Natural killer cell (primary cell): ENCODE results near the gene SPOCD1. TPM values are rescaled to one million over a fixed set of nuclear protein-coding genes. Genes with fewer than 3 reads are reported as not detected.

Experiments
- ATAC-seq, 3 donors: fragments of 150-1000 bp in 2 of 3; fragments of 200-7000 bp in 1 of 3; cut with Tn5 transposase; 1 replicate in 1 of 3; 2 replicates in 2 of 3; pipeline ENCODE4 v1.10.0; 2021; ENCODE audit warnings: mild to moderate bottlenecking in 2 of 3, moderate library complexity in 2 of 3
- DNase-seq, 2 donors: peaks; one replicate each; pipeline versions ENCODE4 v3.0.0 to v3.0.0-alpha.2; 2013 to 2021; ENCODE audit warnings: mixed read lengths in 1 of 2
- H3K27ac ChIP-seq: one replicate; pipeline ENCODE4 v1.5.1; 2013; ENCODE audit warnings: mild to moderate bottlenecking, low read length
- H3K27me3 ChIP-seq: one replicate; pipeline ENCODE4 v1.6.1; 2013; ENCODE audit warnings: low read length; ENCODE audit not compliant: control insufficient read depth, insufficient read depth
- H3K36me3 ChIP-seq: one replicate; pipeline ENCODE4 v1.6.1; 2013; ENCODE audit warnings: low read length; ENCODE audit not compliant: control insufficient read depth, insufficient read depth
- H3K4me1 ChIP-seq: one replicate; pipeline ENCODE4 v1.6.1; 2013; ENCODE audit warnings: low read length; ENCODE audit not compliant: control insufficient read depth, insufficient read depth
- H3K4me3 ChIP-seq: one replicate; pipeline ENCODE4 v1.5.1; 2013; ENCODE audit warnings: low read length
- H3K9me3 ChIP-seq: one replicate; pipeline ENCODE4 v1.6.1; 2013; ENCODE audit warnings: low read length; ENCODE audit not compliant: control insufficient read depth, insufficient read depth
- H3K27ac Mint-ChIP-seq, 2 donors: one replicate each; pipeline ENCODE4 v1.8.0; 2022; ENCODE audit warnings: mild to moderate bottlenecking in 2 of 2, mixed read lengths in 2 of 2, moderate library complexity in 1 of 2
- H3K27me3 Mint-ChIP-seq, 2 donors: one replicate each; pipeline ENCODE4 v1.8.0; 2022; ENCODE audit warnings: low read depth in 2 of 2, mixed read lengths in 2 of 2
- H3K36me3 Mint-ChIP-seq: one replicate; pipeline ENCODE4 v1.8.0; 2022; ENCODE audit warnings: mixed read lengths
- H3K4me1 Mint-ChIP-seq, 2 donors: one replicate each; pipeline ENCODE4 v1.8.0; 2022; ENCODE audit warnings: mixed read lengths in 2 of 2
- H3K4me3 Mint-ChIP-seq: one replicate; pipeline ENCODE4 v1.8.0; 2022; ENCODE audit warnings: mild to moderate bottlenecking, moderate library complexity, mixed read lengths
- H3K9me3 Mint-ChIP-seq, 2 donors: one replicate each; pipeline ENCODE4 v1.8.0; 2022; ENCODE audit warnings: mixed read lengths in 2 of 2
- WGBS: methylation state at CpG from one replicate; pipeline ENCODE4 v1.1.7; 2013; ENCODE audit warnings: missing lambda C conversion rate; ENCODE audit not compliant: insufficient coverage; 5-methylcytosine and 5-hydroxymethylcytosine counted together
- intact Hi-C: fragments of 100-400 bp; cut with micrococcal nuclease; formaldehyde crosslinking; loops from one replicate; pipeline ENCODE4 v1.14.2; 2022
- total RNA-seq, 4 donors: library from RNA; stranded (reverse); fragments of 120-200 nt in 1 of 4; gene quantifications; one replicate each; pipeline versions ENCODE4 v1.2.3 to v1.2.4, GENCODE V29; 2013 to 2022
- TF ChIP-seq, protein P1 (sequence below): fragments of 200-600 bp; IDR thresholded peaks from one replicate; pipeline ENCODE4 v1.8.0; 2022; ENCODE audit warnings: antibody characterized with exemption

Gene SPOCD1
- total RNA-seq, 3 donors from 2014 or later (not counting 1 experiment from before 2014, with no cell fraction given) = 0.54 to 0.68 TPM; not detected in 1

DNA sequence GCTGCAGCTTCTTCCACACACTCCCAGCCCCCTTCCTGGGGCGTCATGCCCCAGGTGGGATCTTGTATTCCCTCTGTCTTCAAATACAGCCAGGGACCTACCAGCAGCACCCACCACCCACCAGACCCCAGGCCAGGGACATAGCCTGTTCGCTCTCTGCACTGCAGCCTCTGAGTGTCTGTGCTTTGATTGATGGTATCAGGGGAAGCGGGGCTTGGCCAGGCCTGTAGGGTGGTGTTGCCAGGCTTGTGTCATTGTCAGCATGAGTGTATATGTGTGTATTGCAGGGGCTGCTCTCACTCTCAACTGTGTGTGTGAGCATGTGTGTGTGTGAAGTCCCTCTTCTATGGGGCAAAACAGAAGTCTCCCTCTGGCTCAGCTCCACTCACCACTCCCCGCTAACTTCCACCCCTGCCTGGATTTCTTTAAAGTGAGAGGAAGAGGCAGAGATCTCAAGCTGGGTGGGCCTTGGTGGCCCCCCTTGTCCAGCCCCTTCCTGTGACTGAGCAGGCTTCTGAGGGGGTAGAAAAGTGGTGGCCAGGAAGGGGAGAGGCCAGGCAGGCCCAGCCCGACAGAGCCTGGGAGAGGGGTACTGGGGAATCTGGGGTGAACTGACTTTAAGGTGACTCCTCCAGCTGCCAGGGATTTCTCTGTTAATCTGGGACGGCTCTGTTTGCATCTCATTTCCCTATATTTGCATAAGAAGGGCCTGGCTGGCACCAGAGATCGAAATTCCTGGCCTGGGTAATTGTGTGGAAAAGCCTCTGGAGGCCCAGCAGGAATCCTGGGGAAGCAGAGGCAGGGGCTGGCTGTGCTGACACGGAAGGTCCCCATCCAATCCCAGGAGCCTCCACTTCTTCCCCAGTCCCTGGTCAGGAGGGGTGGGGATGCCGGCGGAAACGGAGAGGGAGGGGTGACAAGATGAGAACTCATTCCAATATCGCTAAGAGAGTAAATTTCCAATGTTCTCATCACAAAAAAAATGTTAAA is 33.1 kb downstream of the SPOCD1 start:
- intact Hi-C loops = no loop called here
- H3K27ac Mint-ChIP-seq = no peak overlapping the region
- no peak overlapping the region for H3K27ac ChIP-seq
- H3K27me3 ChIP-seq = no peaks in the 10 kb centered on the region
- no peaks in the 10 kb centered on the region for H3K9me3 ChIP-seq
- no peak for ATAC-seq
- H3K36me3 Mint-ChIP-seq = no peaks in the 10 kb centered on the region
- H3K4me3 ChIP-seq = no peak overlapping the region
- H3K9me3 Mint-ChIP-seq = no peaks in the 10 kb centered on the region
- DNase-seq = no peak
- H3K36me3 ChIP-seq = no peaks in the 10 kb centered on the region
- WGBS = 84% methylated on average over 10 of the region's 12 CpGs
- peaks cover 0 to 3% of the 10 kb centered on the region in 2 donors for H3K27me3 Mint-ChIP-seq
- peaks cover 8% of the 10 kb centered on the region for H3K4me1 ChIP-seq
- H3K4me3 Mint-ChIP-seq = no peak overlapping the region
- TF ChIP-seq, protein P1, sequence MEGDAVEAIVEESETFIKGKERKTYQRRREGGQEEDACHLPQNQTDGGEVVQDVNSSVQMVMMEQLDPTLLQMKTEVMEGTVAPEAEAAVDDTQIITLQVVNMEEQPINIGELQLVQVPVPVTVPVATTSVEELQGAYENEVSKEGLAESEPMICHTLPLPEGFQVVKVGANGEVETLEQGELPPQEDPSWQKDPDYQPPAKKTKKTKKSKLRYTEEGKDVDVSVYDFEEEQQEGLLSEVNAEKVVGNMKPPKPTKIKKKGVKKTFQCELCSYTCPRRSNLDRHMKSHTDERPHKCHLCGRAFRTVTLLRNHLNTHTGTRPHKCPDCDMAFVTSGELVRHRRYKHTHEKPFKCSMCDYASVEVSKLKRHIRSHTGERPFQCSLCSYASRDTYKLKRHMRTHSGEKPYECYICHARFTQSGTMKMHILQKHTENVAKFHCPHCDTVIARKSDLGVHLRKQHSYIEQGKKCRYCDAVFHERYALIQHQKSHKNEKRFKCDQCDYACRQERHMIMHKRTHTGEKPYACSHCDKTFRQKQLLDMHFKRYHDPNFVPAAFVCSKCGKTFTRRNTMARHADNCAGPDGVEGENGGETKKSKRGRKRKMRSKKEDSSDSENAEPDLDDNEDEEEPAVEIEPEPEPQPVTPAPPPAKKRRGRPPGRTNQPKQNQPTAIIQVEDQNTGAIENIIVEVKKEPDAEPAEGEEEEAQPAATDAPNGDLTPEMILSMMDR = no peak
- peaks cover 3 to 5% of the 10 kb centered on the region in 2 donors for H3K4me1 Mint-ChIP-seq

DNA sequence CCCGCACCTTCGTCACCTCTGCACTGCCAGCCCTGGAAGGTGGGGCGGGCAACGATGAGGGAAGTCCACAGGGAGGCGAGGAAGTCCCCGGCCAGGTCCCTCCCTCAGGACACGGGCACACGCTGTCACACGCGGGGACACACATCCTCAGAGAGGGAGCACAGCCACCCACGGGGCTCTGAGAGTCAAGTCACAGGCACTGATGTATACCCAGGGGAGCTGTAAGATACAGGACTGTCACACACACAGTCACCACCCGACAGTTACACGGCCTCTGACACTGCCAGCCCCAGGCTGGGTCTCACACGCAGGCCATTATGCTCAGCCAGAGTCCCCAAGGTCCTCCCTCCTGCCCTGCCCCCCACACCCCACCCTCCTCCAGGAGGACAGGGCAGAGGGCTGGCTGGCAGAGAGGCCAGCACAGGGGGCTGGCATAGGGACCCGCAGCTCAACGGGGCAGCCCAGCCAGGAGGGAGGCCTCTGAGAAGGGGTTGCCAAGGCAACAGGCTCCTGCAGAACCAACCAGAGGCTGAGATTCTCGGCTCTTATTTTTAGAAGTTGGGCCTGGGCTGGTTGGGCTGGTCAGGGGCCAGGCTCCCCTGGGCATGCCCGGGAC is 34.0 kb downstream of the SPOCD1 start:
- peaks cover 0 to 11% of the 10 kb centered on the region in 2 donors for H3K27me3 Mint-ChIP-seq
- Histone ChIP-seq H3K36me3 (no peaks in the 10 kb centered on the region), H3K9me3 (no peaks in the 10 kb centered on the region), H3K27ac (no peak overlapping the region), H3K4me1 (peaks cover 6% of the 10 kb centered on the region), H3K27me3 (no peaks in the 10 kb centered on the region), H3K4me3 (no peak overlapping the region)
- no peaks in the 10 kb centered on the region for H3K36me3 Mint-ChIP-seq
- no peaks in the 10 kb centered on the region for H3K9me3 Mint-ChIP-seq
- no peak overlapping the region for H3K27ac Mint-ChIP-seq
- TF ChIP-seq, protein P1 = no peak
- H3K4me1 Mint-ChIP-seq = no peaks in the 10 kb centered on the region
- 82% methylated on average over 18 of the region's 18 CpGs for WGBS
- intact Hi-C loops = no loop called here
- DNase-seq = no peak
- H3K4me3 Mint-ChIP-seq = no peak overlapping the region
- peak in 1 of 3 donors; percentile 18 for ATAC-seq

DNA sequence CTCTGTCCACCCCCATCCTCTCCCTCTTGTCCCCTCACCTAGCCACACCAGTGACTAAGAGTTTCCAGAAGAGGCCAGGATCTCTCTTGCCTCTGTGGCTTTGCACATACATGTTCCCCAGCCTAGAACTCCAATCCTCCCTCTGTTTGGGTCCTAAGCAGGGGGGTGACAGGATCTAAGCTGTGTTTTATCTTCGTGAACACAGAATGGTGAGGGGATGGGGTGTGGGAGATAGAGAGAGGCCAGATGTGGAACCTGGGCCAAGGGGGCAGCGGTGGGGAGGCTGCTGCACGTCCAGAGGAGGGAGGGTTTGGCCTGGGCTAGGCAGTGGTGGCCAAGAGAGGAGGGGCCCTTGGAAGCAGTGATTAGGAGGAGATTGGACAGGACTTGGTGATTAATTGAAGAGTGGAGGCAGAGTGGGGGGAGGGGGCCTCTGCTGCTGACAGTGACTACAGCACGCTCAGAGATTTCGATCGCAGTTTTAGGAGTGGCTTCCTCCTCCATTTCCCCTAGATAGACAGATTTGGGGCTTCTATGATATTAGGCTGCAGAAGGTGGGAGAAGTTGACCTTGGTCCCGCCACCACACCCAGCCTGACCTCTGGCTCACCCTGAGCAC is 34.6 kb downstream of the SPOCD1 start:
- DNase-seq (no peak), ATAC-seq (peak in 1 of 3 donors; percentile 18)
- Histone ChIP-seq H3K4me1 (peaks cover 6% of the 10 kb centered on the region), H3K27ac (no peak overlapping the region), H3K27me3 (no peaks in the 10 kb centered on the region), H3K9me3 (no peaks in the 10 kb centered on the region), H3K36me3 (no peaks in the 10 kb centered on the region), H3K4me3 (no peak overlapping the region)
- H3K9me3 Mint-ChIP-seq = no peaks in the 10 kb centered on the region
- no peaks in the 10 kb centered on the region for H3K4me1 Mint-ChIP-seq
- TF ChIP-seq, protein P1 = no peak
- whole genome bisulfite sequencing = 80% methylated on average over 5 of the region's 7 CpGs
- intact Hi-C loops = no loop called here
- H3K36me3 Mint-ChIP-seq = no peaks in the 10 kb centered on the region
- H3K27me3 Mint-ChIP-seq = peaks cover 0 to 17% of the 10 kb centered on the region in 2 donors
- no peak overlapping the region for H3K27ac Mint-ChIP-seq
- H3K4me3 Mint-ChIP-seq = no peak overlapping the region
